HCT116 (cell line): ENCODE measurements around the gene RAB3GAP1. TPM values are rescaled to one million over a fixed set of nuclear protein-coding genes. Genes with fewer than 3 reads are reported as not detected.

Source experiments
- ATAC-seq: fragments of 200-7000 bp; cut with Tn5 transposase; 2 replicates; pipeline ENCODE4 v1.9.1; 2020; ENCODE audit warnings: mild to moderate bottlenecking, moderate library complexity
- BruUV-seq: library from RNA; stranded (reverse); fragments of 400-500 nt; replicated peaks from 2 replicates; lab custom pipeline; 2021; lab: Mats Ljungman, UMichigan
- CTCF ChIA-PET: fragments of 300-600 bp; sonication (Branson Sonifier 250); formaldehyde crosslinking; loops from one replicate; lab custom pipeline; 2021; ENCODE audit warnings: antibody characterized with exemption; lab: Charles Lee
- POLR2A ChIA-PET: fragments of 300-600, 350-600 bp; sonication (Branson Sonifier 250); formaldehyde crosslinking; loops from one replicate; lab custom pipeline; 2021; ENCODE audit warnings: antibody characterized with exemption; lab: Charles Lee
- RAD21 ChIA-PET, 2 experiments: fragments of 300-600 bp; sonication (Branson Sonifier 250); formaldehyde crosslinking; loops; one replicate each; lab custom pipeline; 2023; ENCODE audit warnings: low total read pairs in 2 of 2; ENCODE audit not compliant: uncharacterized antibody in 2 of 2, unreplicated experiment in 2 of 2, low non-redundant PET in 1 of 2; lab: Charles Lee
- DNase-seq: peaks from one replicate; pipeline ENCODE4 v3.0.0-alpha.2; 2010; ENCODE audit warnings: low read depth, low spot score
- H2AFZ ChIP-seq: fragments of 200-600 bp; shearing (Covaris generic), sonication (generic); 2 replicates; pipeline ENCODE4 v1.6.1; 2017; ENCODE audit warnings: low read depth, mixed run types, mixed read lengths, antibody characterized with exemption, low read length; ENCODE audit not compliant: poor library complexity, severe bottlenecking
- H3K27ac ChIP-seq: 2 replicates; pipeline ENCODE4 v1.5.1; 2012; ENCODE audit warnings: low read depth, low read length
- H3K27me3 ChIP-seq: fragments of 200-600 bp; sonication (generic); 2 replicates; pipeline ENCODE4 v1.6.1; 2016; ENCODE audit warnings: mixed run types, low read length, mixed read lengths; ENCODE audit not compliant: insufficient read depth
- H3K36me3 ChIP-seq, 2 experiments: fragments of 200-500 bp in 1 of 2; fragments of 200-600 bp in 1 of 2; sonication (Bioruptor generic) in 1 of 2; sonication (generic) in 1 of 2; 2 replicates each; pipeline versions ENCODE4 v1.5.1 to v1.6.1; 2014 to 2016; ENCODE audit warnings: low read length in 2 of 2, inconsistent platforms in 1 of 2, mixed read lengths in 1 of 2, mixed run types in 1 of 2; ENCODE audit not compliant: insufficient read depth in 2 of 2, control insufficient read depth in 1 of 2
- H3K4me1 ChIP-seq, 2 experiments: fragments of 200-600 bp in 1 of 2; sonication (generic) in 1 of 2; 2 replicates each; pipeline versions ENCODE4 v1.5.1 to v1.6.1; 2012 to 2017; ENCODE audit warnings: low read length in 2 of 2, inconsistent platforms in 1 of 2, mild to moderate bottlenecking in 1 of 2, mixed read lengths in 1 of 2, mixed run types in 1 of 2, moderate library complexity in 1 of 2; ENCODE audit not compliant: insufficient read depth in 2 of 2, control insufficient read depth in 1 of 2
- H3K4me2 ChIP-seq: fragments of 200-600 bp; sonication (generic); 2 replicates; pipeline ENCODE4 v1.6.1; 2017; ENCODE audit warnings: mixed run types, low read length, mixed read lengths
- H3K4me3 ChIP-seq, 2 experiments: fragments of 200-600 bp in 1 of 2; sonication (generic) in 1 of 2; replicated peaks in 1 of 2; 2 replicates each; pipeline ENCODE4 v1.5.1; 2011 to 2016; ENCODE audit warnings: low read length in 2 of 2, control low read depth in 1 of 2, low read depth in 1 of 2, mild to moderate bottlenecking in 1 of 2, mixed read lengths in 1 of 2, mixed run types in 1 of 2
- H3K79me2 ChIP-seq: fragments of 200-600 bp; sonication (generic); 2 replicates; pipeline ENCODE4 v1.6.1; 2017; ENCODE audit warnings: mild to moderate bottlenecking, mixed run types, low read length, moderate library complexity, mixed read lengths; ENCODE audit not compliant: insufficient read depth
- H3K9ac ChIP-seq: fragments of 200-600 bp; sonication (generic); 2 replicates; pipeline ENCODE4 v1.6.1; 2016; ENCODE audit warnings: low read length, mixed read lengths
- H3K9me2 ChIP-seq: fragments of 200-600 bp; sonication (generic), shearing (Covaris generic); 2 replicates; pipeline ENCODE4 v1.6.1; 2017; ENCODE audit warnings: mixed run types, mild to moderate bottlenecking, moderate library complexity; ENCODE audit not compliant: insufficient read depth
- H3K9me3 ChIP-seq, 2 experiments: fragments of 200-500 bp in 1 of 2; fragments of 200-600 bp in 1 of 2; sonication (Bioruptor generic) in 1 of 2; sonication (generic) in 1 of 2; 2 replicates each; pipeline ENCODE4 v1.6.1; 2014 to 2017; ENCODE audit warnings: low read length in 2 of 2, mixed read lengths in 2 of 2, inconsistent platforms in 1 of 2, low read depth in 1 of 2, mild to moderate bottlenecking in 1 of 2, mixed run types in 1 of 2, moderate library complexity in 1 of 2; ENCODE audit not compliant: control insufficient read depth in 1 of 2, insufficient read depth in 1 of 2
- H4K20me1 ChIP-seq: fragments of 200-600 bp; sonication (generic), shearing (Covaris generic); 2 replicates; pipeline ENCODE4 v1.6.1; 2017; ENCODE audit warnings: mixed run types, mild to moderate bottlenecking, moderate library complexity; ENCODE audit not compliant: insufficient read depth
- CBX3 ChIP-seq: IDR thresholded peaks from 2 replicates; pipeline ENCODE4 v1.6.1; 2012; ENCODE audit warnings: low read depth
- CEBPB ChIP-seq: IDR thresholded peaks from 2 replicates; pipeline ENCODE4 v1.6.1; 2012; ENCODE audit warnings: low read depth
- ELF1 ChIP-seq: IDR thresholded peaks from 2 replicates; pipeline ENCODE4 v1.6.1; 2012; ENCODE audit warnings: low read depth, borderline replicate concordance
- EZH2 ChIP-seq: fragments of 200-600 bp; sonication (generic); IDR thresholded peaks from 2 replicates; pipeline ENCODE4 v1.6.1; 2017; ENCODE audit warnings: antibody characterized with exemption, mixed run types
- EZH2phosphoT487 ChIP-seq: fragments of 200-600 bp; IDR thresholded peaks from 2 replicates; pipeline ENCODE4 v1.6.1; 2018; ENCODE audit warnings: antibody characterized with exemption, borderline replicate concordance
- FOSL1 ChIP-seq: IDR thresholded peaks from 2 replicates; pipeline ENCODE4 v1.6.1; 2012; ENCODE audit warnings: low read depth
- JUND ChIP-seq: IDR thresholded peaks from 2 replicates; pipeline ENCODE4 v1.6.1; 2012
- POLR2A ChIP-seq: IDR thresholded peaks from 2 replicates; pipeline ENCODE4 v1.7.0; 2011; ENCODE audit warnings: borderline replicate concordance; ENCODE audit not compliant: insufficient read depth, insufficient read length; ENCODE audit errors: extremely low read depth
- POLR2AphosphoS5 ChIP-seq: IDR thresholded peaks from 2 replicates; pipeline ENCODE4 v1.6.1; 2011; ENCODE audit warnings: mild to moderate bottlenecking, low read depth, low read length, moderate library complexity
- RAD21 ChIP-seq: IDR thresholded peaks from 2 replicates; pipeline ENCODE4 v1.6.1; 2012; ENCODE audit warnings: low read depth, mild to moderate bottlenecking
- SIN3A ChIP-seq: IDR thresholded peaks from 2 replicates; pipeline ENCODE4 v1.6.1; 2012; ENCODE audit warnings: low read depth
- SP1 ChIP-seq: IDR thresholded peaks from 2 replicates; pipeline ENCODE4 v1.6.1; 2012; ENCODE audit warnings: low read depth
- SRF ChIP-seq: IDR thresholded peaks from 2 replicates; pipeline ENCODE4 v1.6.1; 2012; ENCODE audit warnings: low read depth
- TCF7L2 ChIP-seq: IDR thresholded peaks from 2 replicates; pipeline ENCODE4 v1.7.0; 2011; ENCODE audit warnings: borderline replicate concordance, inconsistent platforms; ENCODE audit not compliant: insufficient read depth, insufficient read length; ENCODE audit errors: extremely low read depth
- ZNF274 ChIP-seq: fragments of 200-500 bp; sonication (Bioruptor generic); IDR thresholded peaks from 2 replicates; pipeline ENCODE4 v1.6.1; 2014; ENCODE audit warnings: mild to moderate bottlenecking, low read depth, low read length, inconsistent platforms
- intact Hi-C: fragments of 100-400 bp; cut with micrococcal nuclease; formaldehyde crosslinking; loops from 2 replicates; pipeline ENCODE4 v1.10.0; 2022
- total RNA-seq: library from RNA; stranded (reverse); gene quantifications from one replicate; pipeline ENCODE4 v1.2.1, GENCODE V29; 2021; ENCODE audit not compliant: unreplicated experiment
- TF ChIP-seq, protein P1 (sequence below): IDR thresholded peaks from 2 replicates; pipeline ENCODE4 v1.6.1; 2012
- TF ChIP-seq, protein P2 (sequence below): IDR thresholded peaks from 2 replicates; pipeline ENCODE4 v1.6.1; 2012
- TF ChIP-seq, protein P3 (sequence below), 3 experiments: fragments of 200-600 bp in 1 of 3; sonication (generic) in 1 of 3; IDR thresholded peaks in 2 of 3; conservative IDR thresholded peaks in 1 of 3; 2 replicates each; pipeline ENCODE4 v1.5.1; 2012 to 2017; ENCODE audit warnings: low read depth in 2 of 3, low read length in 2 of 3, antibody characterized with exemption in 1 of 3, borderline replicate concordance in 1 of 3, control low read depth in 1 of 3, mild to moderate bottlenecking in 1 of 3, mixed read lengths in 1 of 3, mixed run types in 1 of 3, moderate library complexity in 1 of 3; ENCODE audit not compliant: insufficient read depth in 1 of 3

RAB3GAP1 gene
- total RNA-seq, 1 experiment from 2014 or later = 38.5 TPM

DNA sequence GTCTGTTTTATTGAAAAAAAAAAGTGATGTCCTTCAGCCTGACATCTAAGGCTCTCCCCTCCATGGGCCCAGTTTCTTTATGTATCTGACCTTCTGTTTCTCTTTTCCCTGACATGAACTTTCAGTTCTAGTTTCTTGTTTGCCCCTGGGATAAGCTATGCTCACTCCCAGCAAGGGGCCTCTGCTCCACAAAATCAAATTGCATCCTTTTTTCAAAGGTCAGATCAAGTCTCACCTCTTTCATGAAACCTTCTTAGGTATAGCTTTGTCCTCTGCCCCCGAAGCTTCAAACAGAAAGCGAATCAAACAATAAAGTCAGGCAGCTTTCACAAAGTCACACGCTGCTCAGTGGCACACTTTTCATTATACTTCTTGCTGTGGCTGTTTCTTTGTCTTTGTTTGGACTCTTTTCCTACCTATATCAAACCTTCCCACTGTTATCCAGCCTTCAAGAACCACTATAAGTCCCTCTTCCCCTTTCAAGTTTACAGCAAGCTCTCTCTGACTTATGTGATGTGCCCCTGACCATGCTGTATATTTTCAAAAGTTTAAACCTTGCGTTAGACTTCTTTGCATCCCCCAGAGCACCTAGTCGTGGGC, 28.1 kb upstream of the RAB3GAP1 start:
- Histone ChIP-seq H3K9ac (no peak overlapping the region), H3K79me2 (no peaks in the 10 kb centered on the region), H3K4me3 (no peak overlapping the region), H3K27ac (no peak overlapping the region), H4K20me1 (no peaks in the 10 kb centered on the region; the same call in 1 of the 2 replicates), H3K9me2 (no peaks in the 10 kb centered on the region), H3K27me3 (0 out of 2 replicates have a peak, but pooled peaks cover 4% of the 10 kb centered on the region), H2AFZ (no peak overlapping the region), H3K36me3 (no peaks in the 10 kb centered on the region), H3K9me3 (no peaks in the 10 kb centered on the region), H3K4me1 (no peaks in the 10 kb centered on the region), H3K4me2 (no peak overlapping the region)
- BruUV-seq = no TSS peak
- RAD21 ChIA-PET = no interaction called here
- TF ChIP-seq, protein P1, sequence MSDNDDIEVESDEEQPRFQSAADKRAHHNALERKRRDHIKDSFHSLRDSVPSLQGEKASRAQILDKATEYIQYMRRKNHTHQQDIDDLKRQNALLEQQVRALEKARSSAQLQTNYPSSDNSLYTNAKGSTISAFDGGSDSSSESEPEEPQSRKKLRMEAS = no peak
- TF ChIP-seq RAD21 = no peak
- no peak for TF ChIP-seq JUND
- no peak for TF ChIP-seq CEBPB
- TF ChIP-seq, protein P2, sequence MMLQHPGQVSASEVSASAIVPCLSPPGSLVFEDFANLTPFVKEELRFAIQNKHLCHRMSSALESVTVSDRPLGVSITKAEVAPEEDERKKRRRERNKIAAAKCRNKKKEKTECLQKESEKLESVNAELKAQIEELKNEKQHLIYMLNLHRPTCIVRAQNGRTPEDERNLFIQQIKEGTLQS = no peak
- no peak for TF ChIP-seq EZH2
- TF ChIP-seq SIN3A = no peak
- TF ChIP-seq ELF1 = no peak
- no peak for TF ChIP-seq SP1
- ATAC-seq = no peak
- intact Hi-C loops = no loop called here
- CTCF ChIA-PET = no interaction called here
- no peak for DNase-seq
- POLR2A ChIA-PET = no interaction called here

DNA sequence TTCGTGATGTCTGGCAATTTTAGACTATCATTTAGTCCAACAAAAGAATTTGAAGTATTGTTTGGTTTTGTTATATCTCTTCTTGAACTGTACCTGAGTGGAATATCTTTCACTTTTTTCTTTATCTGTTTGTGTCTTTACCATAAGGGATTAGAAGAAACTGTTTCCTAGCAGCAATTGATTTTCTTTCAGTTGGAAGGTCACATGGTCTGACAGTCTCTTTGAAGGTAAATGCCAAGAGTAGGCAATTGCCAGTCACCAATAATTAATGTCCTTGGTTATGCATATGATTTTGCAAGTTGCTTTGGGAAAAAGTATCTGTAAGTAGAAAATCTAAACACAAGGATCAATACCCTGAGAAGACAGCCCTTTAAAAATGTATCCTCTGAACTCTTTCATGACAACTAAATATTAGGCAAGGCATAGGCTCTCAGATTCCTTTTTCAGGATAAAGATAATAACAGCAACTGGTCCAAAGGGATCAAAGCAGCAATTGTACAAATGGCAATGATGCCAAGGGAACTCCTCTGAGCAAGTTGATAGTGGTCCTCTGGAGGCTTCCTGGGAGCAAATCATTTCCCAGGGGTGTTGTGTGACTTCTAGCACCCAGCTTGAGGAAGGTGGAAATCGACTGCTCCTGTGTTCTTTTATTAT, 22.5 kb upstream of the RAB3GAP1 start:
- Histone ChIP-seq H3K27ac (no peak overlapping the region), H3K79me2 (no peaks in the 10 kb centered on the region), H2AFZ (no peak overlapping the region), H3K27me3 (0 out of 2 replicates have a peak, but pooled peaks cover 4% of the 10 kb centered on the region), H3K4me2 (no peak overlapping the region), H3K4me1 (no peaks in the 10 kb centered on the region), H3K9ac (no peak overlapping the region), H4K20me1 (no peaks in the 10 kb centered on the region; the same call in 1 of the 2 replicates), H3K36me3 (no peaks in the 10 kb centered on the region), H3K9me3 (no peaks in the 10 kb centered on the region), H3K9me2 (no peaks in the 10 kb centered on the region), H3K4me3 (no peak overlapping the region)
- BruUV-seq = no TSS peak
- ChIA-PET POLR2A (no interaction called here), CTCF (no interaction called here), RAD21 (no interaction called here)
- ATAC-seq (no peak), DNase-seq (no peak)
- intact Hi-C loops = no loop called here
- TF ChIP-seq POLR2A (no peak), TCF7L2 (no peak), FOSL1 (no peak), JUND (no peak), CBX3 (no peak), SP1 (no peak), EZH2phosphoT487 (no peak), ELF1 (no peak), ZNF274 (no peak), SRF (no peak), EZH2 (no peak), CEBPB (no peak), POLR2AphosphoS5 (no peak), SIN3A (no peak)
- TF ChIP-seq, protein P3, sequence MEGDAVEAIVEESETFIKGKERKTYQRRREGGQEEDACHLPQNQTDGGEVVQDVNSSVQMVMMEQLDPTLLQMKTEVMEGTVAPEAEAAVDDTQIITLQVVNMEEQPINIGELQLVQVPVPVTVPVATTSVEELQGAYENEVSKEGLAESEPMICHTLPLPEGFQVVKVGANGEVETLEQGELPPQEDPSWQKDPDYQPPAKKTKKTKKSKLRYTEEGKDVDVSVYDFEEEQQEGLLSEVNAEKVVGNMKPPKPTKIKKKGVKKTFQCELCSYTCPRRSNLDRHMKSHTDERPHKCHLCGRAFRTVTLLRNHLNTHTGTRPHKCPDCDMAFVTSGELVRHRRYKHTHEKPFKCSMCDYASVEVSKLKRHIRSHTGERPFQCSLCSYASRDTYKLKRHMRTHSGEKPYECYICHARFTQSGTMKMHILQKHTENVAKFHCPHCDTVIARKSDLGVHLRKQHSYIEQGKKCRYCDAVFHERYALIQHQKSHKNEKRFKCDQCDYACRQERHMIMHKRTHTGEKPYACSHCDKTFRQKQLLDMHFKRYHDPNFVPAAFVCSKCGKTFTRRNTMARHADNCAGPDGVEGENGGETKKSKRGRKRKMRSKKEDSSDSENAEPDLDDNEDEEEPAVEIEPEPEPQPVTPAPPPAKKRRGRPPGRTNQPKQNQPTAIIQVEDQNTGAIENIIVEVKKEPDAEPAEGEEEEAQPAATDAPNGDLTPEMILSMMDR (IDR thresholded peaks at IDR 0.05 in 2 of 3, conservative IDR thresholded peaks at IDR 0.05 in 1 of 3; ENCODE audit: borderline replicate concordance in 1 of 3, insufficient read depth in 1 of 3, low read depth in 2 of 3, low read length in 2 of 3) = no peak
- TF ChIP-seq, protein P1 = no peak
